HTERT RPE-1 (cell line): ENCODE measurements around the gene HIPK2.

Source experiments
- in situ Hi-C: fragments of 300-500 bp; cut with MboI; formaldehyde crosslinking; loops from 4 replicates; pipeline ENCODE4 v1.14.3; 2020; ENCODE audit warnings: low sequenced_read_pairs

Gene HIPK2

DNA sequence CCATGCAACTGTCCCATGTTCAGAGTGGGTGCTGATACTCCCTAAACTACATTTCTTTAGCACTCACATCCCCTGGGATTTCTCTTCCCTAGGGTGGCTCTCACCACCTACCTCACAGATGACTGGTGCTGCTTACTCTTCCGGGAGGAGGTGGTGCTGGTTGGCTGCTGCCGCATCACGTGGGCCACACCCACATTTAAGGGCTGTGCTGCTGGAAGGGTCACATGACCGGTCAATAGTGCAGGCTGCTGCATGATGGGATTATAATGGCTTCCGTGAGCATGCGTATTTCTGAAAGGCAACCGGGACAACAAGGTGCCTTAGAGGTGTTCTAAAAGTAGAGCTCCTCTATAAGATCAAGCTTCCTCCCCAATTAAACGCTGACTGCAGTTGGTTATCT, 177.5 kb downstream of the HIPK2 start:
- in situ Hi-C loops: no loop called here

DNA sequence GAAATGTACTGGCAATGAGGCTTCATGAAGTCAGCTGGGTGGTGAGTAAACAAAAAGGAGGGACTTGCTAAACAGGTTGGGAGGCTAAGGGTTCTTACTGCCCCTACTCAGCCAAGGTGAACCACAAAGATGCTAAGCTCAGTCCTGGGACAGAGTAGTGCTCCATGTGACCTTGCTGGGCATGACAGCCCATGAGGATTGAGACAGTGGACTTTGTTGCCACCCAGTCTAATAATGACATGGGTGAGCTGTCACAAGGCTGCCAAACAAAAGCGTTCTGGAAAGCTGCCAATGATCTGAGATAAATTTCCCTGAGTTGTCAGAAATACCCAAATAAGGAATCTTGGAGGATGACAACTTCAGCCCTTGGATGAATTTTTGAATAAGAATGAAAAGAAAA, 179.2 kb downstream of the HIPK2 start:
- in situ Hi-C loops: no loop called here

DNA sequence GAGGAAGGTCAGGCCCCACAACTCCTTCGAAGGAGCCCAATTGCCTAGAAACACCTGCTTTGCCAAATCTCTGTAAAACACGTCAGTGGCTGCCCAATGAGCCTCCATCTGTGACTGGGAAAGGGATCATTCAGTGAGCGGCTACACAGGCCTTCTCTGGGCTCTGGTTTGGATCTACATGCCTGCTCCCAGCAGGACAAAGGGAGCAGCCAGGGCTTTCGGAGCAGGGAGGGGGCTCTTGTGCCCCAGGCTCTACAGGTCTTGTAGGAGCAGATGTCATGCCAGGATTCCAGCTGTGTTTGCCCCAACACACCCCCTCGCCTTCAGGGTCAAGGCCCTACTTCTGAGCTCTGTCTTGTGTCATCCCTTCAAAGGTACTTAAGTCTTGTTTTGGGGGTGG, 180.8 kb downstream of the HIPK2 start:
- in situ Hi-C loops: no loop called here

DNA sequence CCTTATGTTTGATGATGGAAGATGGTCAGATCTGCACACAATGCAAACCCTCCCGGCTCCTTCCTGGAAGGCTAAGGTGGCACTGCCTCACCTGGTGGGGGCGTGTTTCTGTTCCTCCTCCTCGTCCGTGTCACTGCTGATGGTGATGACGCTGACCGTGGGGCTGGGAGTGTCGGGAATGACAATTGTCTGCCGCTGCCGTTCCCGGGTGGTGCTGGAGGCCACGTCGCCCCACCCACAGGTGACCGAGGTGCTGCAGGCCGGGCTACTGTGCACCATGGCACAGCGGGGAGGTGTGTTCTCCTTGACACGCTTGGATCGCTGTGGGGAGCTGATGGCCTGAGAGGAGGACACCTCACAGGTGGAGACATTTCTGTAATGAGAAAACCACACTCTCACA, 181.2 kb downstream of the HIPK2 start:
- in situ Hi-C loops: no loop called here

DNA sequence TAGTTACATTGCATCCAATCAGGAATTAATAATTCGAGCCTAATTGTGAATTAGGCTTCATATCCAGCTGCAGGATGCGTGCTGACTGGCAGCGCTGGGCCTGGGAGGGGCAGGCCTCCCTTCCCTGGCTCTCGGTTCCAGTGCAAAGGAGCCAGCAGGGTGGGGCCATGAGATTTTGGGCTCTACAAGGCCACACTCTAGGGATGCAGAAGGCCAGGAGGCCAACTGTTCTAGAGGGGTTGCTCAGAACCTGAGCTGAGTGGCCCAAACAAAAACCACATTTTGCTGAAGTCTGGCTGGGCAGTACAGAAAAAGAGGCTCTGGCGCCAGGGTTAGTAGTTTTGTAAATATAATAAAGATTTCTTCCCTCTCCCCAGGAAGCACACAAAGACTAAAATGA, 182.0 kb downstream of the HIPK2 start:
- in situ Hi-C loops: no loop called here

DNA sequence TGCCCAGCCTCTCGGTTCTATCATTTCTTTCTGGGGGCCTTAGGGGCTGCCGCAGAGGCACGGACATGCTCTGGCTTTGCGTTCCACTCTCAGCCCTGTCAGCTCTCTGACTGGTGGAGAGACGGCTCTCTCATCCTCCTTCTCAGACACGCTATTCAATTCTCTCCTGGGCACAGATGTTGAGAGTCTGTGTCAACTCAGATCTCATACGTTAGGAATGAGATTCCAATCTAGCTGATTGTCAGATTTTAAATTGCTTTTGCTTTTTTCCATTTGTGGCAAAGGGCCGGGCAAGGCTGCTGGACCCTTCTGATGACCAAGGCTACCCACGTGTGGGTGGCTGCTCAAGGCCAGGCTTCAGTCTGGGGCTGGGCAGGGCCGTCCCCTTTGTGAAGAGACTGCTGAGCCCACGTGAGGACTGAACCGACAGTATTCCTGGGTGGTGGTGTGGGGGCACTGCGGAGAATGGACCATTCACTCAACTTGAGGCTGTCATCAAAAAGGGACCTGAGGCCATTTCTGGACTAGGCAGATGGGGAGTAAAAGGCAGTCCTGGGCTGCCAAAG, 182.8 kb downstream of the HIPK2 start:
- in situ Hi-C loops: no loop called here

DNA sequence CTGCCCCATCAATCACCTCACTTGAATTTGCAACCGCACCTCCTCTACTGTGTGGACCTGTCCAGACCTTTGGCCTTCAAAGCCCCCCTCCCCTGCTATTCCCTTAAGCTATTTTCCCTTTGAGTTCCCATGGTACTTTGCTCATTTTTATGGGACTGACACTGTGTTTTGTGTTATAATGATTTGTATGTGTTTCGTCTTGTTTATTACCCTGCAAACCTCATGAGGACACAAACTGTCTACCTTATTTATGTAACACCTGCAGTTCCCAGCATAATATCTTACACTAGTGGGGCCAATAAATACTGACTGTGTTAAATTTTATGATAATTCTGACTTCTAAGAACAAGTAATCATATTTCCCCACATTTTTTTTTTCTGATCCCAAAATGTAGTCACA, 183.7 kb downstream of the HIPK2 start:
- in situ Hi-C loops: no loop called here

DNA sequence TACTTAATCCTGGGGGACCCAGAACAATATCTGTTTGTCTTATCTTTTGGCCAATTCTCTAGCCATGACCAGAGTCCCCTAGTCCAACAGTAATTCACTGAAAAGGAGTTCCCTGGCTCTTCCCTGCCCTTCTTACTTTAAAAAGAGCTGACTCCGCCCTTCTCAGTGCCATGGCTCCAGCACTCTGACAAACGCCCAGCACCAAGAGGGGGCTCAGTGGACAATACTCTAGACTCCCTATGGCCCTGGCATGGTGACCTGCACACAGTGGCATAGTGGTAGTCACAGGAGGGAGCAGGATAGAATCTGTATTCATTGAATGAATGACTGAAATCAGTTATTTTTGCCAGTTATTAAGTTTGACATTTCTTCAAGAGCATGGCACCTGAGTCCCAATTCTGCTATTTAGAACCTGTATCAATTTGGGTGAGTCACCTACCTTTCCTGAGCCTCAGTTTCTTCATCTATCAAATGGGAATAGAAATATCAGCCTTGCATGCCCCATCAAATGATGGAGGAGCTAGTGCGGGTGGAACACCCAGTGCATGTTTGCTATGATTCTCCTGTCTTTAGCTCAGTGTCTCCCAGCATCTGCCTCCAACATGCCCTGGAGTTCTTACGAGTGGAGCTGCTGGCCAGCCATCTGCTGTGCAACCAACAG, 184.9 kb downstream of the HIPK2 start:
- in situ Hi-C loops: no loop called here

DNA sequence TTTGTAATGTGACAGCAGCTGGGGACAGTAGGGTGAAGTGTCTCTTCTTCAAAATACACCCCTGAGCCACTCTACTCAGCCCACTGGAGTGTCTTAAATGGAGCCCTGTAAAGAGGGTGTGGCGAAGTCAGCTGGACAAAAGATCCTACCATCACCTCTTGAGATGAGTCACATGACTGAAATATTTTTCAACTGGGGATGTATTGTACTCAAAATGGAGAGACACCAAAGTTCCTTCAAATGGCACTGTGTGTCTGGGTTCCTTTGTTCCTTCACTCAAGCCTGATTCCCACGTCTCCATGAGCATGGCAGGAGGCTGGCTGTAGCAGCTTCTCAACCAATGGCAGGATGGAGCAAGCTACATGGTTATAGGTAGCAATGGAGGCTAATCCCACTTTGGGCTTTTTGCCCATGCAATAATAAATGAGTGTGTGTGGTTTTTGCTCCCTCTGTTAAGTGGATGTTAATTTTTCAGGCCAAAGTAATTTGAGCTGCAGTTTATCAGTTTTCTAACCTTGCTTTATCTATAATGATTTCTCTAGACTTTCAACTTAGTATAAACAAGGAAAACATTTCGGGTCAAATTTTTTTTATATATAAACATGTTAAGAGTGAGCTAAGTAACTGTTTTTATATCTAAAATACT, 186.1 kb downstream of the HIPK2 start:
- in situ Hi-C loops: no loop called here

DNA sequence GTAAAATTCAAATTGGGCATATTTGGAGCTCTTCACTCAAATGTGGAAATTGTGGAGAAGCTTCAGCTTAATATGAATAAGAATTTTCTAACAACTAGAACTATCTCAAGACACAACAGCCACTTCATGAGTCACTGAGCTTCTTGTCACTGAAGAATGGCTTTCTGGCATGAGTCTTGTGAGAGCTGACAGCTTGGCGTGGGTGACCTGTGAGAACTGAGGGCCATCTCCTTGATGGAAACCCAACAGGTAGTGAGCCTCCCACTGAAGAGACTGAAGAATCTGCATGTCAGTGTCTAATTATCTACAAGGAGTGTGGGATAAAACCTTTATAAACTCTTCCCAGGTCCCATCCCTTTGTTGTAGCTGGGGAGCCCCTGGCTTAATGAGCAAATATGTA, 188.3 kb downstream of the HIPK2 start:
- in situ Hi-C loops: no loop called here

DNA sequence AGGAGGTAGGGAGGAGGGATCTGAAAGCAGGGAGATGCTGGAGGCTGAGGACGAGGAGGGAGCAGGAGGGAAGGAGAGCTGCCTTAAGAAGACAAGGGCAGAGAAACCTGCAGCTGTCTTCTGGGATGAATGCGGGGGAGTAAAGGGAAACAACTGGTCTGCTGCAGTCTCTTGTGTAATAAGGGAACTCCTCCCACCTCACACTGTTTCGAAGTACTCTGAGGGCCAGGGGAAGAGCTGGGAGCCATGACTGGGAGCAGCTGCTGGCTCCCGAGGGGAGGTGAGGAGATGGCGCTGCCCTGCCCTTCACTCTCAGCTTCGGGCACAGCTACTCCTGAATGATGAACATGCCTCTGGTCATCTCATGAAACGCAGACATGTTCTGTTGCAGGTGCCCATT, 189.2 kb downstream of the HIPK2 start:
- in situ Hi-C loops: no loop called here

DNA sequence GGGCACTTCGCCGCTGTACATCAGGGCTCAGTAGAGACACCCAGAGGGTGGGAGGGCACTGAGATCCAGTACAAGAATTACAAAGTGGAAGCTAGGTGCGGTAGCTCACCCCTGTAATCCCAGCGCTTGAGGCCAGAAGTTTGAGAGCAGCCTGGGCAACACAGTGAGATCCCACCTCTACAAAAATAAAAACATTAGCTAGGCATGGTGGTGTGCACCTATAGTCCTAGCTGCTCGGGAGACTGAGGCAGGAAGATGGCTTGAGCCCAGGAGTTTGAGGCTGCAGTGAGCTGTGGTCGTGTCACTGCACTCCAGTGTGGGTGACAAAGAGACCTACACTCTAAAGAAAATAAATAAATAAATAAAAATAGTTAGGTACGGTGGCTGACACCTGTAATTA, 190.3 kb downstream of the HIPK2 start:
- in situ Hi-C loops: no loop called here

DNA sequence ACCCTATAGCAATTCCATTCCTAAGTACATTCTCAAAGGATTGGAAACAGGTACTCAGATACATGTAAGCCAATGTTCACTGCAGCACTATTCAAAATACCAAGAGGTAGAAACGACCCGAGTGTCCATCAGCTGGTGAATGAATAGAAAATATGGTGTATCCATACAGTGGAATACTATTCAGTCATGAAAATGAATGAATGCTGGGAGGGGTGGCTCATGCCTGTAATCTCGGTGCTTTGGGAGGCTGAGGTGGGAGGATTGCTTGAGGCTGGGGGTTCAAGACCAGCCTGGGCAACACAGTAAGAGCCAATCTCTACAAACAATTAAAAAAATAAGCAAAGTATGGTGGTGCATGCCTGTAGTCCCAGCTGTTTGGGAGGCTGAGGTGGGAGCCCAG, 191.5 kb downstream of the HIPK2 start:
- in situ Hi-C loops: no loop called here

DNA sequence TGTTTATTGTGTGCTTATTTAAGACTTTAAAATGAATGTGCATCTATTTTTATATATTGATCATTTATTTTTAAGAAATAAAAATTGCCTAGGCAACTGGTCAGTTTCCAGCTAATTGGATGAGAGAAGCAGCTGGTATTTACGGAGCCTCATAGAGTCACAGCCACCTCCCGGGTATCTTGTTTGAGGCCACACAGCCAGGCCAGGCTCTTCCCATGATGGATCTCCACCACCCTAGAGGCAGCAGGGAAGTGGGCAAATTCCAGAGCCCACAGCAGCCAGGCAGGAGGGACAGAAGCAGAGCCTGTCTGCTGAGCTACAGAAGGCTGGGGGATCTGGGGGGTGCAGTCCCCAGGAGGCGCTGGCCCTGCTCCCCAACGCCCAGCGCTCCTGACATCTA, 192.8 kb downstream of the HIPK2 start:
- in situ Hi-C loops: no loop called here

DNA sequence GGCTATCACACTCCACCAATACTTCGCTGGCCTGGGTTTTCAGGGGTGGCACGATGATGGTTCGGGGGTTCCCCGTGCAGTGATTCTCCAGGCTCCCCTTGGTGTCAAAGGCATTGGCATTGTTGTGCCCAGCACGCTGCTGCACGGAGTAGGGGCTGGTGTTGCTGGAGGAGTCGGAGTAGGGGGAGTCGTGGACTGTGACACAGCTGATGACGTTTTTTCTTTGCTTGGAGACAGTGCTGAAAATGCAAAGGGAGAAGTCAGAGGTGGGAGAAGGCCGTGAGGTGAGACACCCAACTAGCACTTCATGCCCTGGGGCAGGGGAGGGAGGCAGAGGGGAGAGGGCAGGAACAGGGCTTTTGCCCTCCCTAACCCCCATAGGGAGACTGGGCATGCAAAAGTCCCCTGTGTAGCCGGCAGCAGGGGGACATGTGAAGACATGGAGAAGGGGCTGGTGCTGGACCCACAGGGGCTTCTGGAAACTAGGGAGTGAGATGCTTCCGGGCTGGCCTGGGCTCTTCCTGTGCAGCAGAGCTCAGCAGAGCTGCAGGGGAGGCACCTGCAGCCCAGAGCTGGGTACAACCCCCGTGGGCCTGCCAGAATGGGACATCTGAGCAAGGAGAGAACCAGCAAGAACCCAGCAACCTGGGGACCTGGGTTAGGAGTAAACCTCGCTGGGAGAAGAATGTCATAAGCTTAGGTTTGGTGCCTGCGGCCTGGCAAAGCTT, 193.8 kb downstream of the HIPK2 start:
- in situ Hi-C loops: no loop called here

DNA sequence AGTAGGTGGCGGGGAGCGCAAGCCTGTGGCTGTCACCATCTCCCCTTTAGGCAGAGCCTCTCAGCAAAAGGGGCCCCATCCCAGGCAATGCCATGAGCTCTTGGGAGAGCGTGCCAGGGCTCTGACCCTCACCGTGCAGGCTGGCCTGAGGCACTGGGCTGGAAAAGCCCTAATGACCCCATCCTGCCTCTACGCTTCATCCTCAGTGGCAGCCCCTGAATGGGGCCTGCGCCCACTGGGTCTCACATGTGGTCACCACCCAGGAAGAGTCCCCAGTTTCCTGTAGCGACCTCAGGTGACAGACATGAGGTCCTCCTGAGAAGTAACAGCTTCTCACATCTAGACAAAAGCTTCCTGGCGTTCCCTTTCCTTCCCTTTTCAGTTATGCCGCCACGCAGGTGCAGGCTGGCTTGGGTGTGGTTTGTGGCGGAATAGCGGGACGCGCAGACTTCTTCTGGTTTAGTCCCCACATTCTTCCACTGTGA, 195.1 kb downstream of the HIPK2 start:
- in situ Hi-C loops: no loop called here

DNA sequence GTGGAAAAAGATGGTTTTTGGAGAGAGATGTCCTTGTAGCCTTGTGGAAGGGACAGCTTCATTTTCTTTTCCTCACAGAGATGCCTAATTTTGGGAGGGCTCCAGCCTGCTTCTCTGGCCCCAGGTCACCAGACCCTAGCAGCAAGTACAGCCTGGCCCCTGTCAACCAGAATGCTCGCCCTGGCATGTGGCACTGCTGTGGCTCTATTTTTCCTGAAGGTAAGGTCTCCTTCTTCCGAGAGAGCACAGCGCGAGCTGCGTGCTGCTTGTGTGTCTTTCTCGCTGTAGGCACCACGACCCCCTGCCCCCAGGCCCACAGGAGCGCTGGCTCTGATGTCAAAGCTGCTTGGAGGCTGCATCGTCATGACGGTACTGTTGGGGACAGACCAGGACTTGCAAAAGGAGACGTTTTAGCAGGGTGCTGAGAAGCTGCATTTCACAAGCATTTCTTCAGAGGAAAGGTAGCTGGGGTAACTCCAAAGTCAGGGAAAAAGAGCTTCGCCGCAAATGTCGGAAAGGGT, 195.6 kb downstream of the HIPK2 start:
- in situ Hi-C loops: no loop called here

DNA sequence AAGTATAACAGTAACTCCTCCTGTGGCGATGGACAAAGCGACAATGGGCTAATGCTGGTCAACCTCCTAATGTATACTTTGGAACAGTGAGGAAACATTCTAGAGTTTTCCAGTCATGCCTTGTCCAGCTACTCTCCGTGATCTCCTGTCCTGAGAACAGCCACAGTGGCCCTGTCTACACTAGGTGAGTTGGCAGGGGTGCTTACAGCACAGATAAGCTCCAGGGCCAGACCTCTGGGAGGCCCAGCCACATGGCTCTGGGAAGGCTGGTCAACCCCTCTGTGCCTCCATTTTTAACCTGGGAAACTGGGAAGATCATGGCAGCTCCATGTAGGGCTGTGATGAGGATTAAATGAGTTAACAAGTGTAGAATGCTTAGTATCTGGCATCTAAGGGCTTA, 197.4 kb downstream of the HIPK2 start:
- in situ Hi-C loops: no loop called here

DNA sequence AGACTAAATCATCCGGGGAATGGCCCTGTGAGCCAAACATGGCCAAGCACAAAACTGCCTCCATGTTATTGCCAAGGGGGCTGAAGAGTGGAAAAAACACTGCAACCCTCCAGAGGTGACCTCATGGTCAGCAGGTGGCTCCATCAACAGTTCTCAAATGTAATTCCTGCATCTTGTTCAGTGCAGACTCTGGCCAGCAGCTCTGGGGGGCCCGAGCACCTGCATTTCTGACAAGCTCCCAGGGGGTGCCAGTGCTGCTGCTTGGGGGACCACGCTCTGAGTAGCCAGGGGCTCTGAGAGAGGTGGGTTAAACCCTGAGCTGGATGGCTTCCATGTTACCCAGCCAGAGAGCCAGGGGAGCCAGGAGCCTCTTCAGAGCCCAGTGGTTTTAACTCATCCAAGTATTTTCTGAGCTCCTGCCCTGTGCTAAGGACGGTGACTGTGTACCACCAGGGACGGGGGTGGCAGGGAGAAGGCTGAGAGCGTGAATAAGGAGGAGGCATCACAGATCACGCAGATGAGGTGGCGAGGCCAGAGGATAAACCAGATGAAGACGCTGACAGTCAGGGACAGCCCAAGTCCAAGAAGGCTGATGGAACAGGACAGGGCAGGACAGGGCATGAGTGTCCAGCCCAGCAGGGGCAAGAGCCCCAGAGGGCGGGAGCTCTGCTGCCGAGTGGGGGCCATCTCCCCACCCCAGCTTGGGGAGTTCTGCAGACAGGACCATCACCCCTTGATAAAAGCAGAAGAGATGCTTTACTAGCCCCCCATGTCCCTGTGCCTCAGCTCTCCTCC, 201.4 kb downstream of the HIPK2 start:
- in situ Hi-C loops: no loop called here

DNA sequence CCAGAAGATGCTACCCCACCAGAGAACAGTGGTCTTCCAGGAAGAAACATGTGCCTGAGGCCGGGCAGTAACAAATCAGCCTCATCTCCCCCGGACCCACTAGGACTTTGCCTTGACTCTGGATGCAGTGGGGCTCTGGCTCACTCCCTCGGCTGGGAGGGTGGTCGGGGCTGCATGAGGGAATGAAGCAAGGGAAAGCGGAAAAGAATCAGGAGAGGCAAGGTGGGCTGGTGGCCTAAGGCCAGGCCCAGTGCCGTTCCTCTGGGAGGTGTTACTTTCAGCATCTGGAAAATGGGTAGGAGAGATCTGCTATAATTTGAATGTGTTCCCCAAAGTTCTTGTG, 202.5 kb downstream of the HIPK2 start:
- in situ Hi-C loops: no loop called here
